HG03460 (cell line): Measurements from ENCODE around the gene ANKRD11.
"Not testable (repeated sequence)": the region's sequence is repeated elsewhere in the genome, so short reads cannot be mapped to it uniquely, and the experiment has no call there.

Experiments
- ATAC-seq: cut with Tn5 transposase; IDR thresholded peaks from one replicate; pipeline ENCODE4 v1.9.1; 2021; ENCODE audit not compliant: unreplicated experiment

The ANKRD11 gene

GRCh38 chr16:89334050-89334449, 156.3 kb downstream of the ANKRD11 start:
- no peak for ATAC-seq

- ATAC-seq: not testable (repeated sequence)
These were observed 156.9 kb downstream of the ANKRD11 start for GRCh38 chr16:89333401-89334001.

GRCh38 chr16:89332902-89333245, 157.5 kb downstream of the ANKRD11 start:
- no peak for ATAC-seq

- ATAC-seq: no peak
These were observed 158.0 kb downstream of the ANKRD11 start for GRCh38 chr16:89332243-89332901.

GRCh38 chr16:89331371-89332109, 158.8 kb downstream of the ANKRD11 start:
- no peak for ATAC-seq

- ATAC-seq: no peak
These were observed 160.0 kb downstream of the ANKRD11 start for GRCh38 chr16:89330177-89330856.

- ATAC-seq: not testable (repeated sequence)
These were observed 160.6 kb downstream of the ANKRD11 start for GRCh38 chr16:89329830-89330176.

GRCh38 chr16:89328412-89329400, 161.7 kb downstream of the ANKRD11 start:
- not testable (repeated sequence) for ATAC-seq

GRCh38 chr16:89326721-89327120, 163.6 kb downstream of the ANKRD11 start:
- no peak for ATAC-seq

- ATAC-seq: no peak
These were observed 164.4 kb downstream of the ANKRD11 start for GRCh38 chr16:89325861-89326471.

GRCh38 chr16:89324056-89325010, 166.0 kb downstream of the ANKRD11 start:
- ATAC-seq: peak; percentile 53

- ATAC-seq: no peak
These were observed 167.0 kb downstream of the ANKRD11 start for GRCh38 chr16:89323120-89323960.

- no peak for ATAC-seq
These were observed 167.8 kb downstream of the ANKRD11 start for GRCh38 chr16:89322321-89323119.

- no peak for ATAC-seq
These were observed 169.4 kb downstream of the ANKRD11 start for GRCh38 chr16:89320782-89321501.

GRCh38 chr16:89319886-89320781, 170.2 kb downstream of the ANKRD11 start:
- ATAC-seq: peak; percentile 38

- ATAC-seq: no peak
These were observed 170.8 kb downstream of the ANKRD11 start for GRCh38 chr16:89319631-89319885.
